Epithelial cell of esophagus (primary cell): Measurements from ENCODE around the gene DUOXA1.
"Not testable (repeated sequence)": the region's sequence is repeated elsewhere in the genome, so short reads cannot be mapped to it uniquely, and the experiment has no call there.

ENCODE experiments used
- DNase-seq: peaks from one replicate; pipeline ENCODE4 v3.0.0; 2010; ENCODE audit warnings: low read depth
- H3K4me3 ChIP-seq: 2 replicates; pipeline ENCODE4 v1.5.1; 2011; ENCODE audit warnings: mild to moderate bottlenecking, low read length, control low read depth
- TF ChIP-seq, protein P1 (sequence below): IDR thresholded peaks from 2 replicates; pipeline ENCODE4 v1.5.1; 2011; ENCODE audit warnings: low read depth, mild to moderate bottlenecking, low read length, control low read depth, inconsistent platforms; ENCODE audit not compliant: insufficient read depth; ENCODE audit errors: missing control alignments

DUOXA1 gene

DNA sequence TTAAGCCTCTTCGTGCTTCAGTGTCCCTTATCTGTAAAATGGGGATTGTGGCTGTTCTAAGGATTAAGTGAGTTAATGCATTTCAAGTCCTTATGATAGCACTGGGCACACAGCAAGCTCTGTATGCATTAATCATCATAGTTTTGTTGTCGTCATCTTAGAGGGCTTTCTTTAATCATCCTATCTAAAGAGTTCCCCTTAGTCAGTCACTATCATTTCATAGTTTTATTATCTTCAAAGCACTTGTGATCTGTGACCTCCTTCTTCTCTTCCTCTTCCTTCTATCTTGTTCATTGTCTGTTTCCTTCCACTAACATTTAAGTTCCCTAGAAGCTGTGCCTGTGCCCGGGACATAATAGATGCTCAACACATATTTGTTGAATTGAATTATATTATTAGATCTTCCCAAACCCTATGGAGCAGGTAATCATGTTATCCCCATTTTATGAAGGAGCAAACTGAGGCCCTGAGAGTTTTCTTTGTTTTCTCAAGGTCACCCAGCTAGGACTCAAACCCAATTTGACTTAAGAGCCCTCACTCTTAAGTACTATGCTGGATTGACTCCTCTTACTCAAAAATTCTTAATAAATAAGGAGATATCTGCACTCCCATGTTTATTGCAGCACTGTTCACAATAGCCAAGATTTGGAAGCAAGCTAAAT is 39.8 kb downstream of the DUOXA1 start:
- no peak for DNase-seq
- TF ChIP-seq, protein P1, sequence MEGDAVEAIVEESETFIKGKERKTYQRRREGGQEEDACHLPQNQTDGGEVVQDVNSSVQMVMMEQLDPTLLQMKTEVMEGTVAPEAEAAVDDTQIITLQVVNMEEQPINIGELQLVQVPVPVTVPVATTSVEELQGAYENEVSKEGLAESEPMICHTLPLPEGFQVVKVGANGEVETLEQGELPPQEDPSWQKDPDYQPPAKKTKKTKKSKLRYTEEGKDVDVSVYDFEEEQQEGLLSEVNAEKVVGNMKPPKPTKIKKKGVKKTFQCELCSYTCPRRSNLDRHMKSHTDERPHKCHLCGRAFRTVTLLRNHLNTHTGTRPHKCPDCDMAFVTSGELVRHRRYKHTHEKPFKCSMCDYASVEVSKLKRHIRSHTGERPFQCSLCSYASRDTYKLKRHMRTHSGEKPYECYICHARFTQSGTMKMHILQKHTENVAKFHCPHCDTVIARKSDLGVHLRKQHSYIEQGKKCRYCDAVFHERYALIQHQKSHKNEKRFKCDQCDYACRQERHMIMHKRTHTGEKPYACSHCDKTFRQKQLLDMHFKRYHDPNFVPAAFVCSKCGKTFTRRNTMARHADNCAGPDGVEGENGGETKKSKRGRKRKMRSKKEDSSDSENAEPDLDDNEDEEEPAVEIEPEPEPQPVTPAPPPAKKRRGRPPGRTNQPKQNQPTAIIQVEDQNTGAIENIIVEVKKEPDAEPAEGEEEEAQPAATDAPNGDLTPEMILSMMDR = no peak
- no peak overlapping the region for H3K4me3 ChIP-seq

GRCh38 chr15:45088801-45089711 is 40.6 kb downstream of the DUOXA1 start:
- H3K4me3 ChIP-seq = no peak overlapping the region
- DNase-seq = no peak
- TF ChIP-seq, protein P1 = no peak

GRCh38 chr15:45087513-45087912 is 42.2 kb downstream of the DUOXA1 start:
- TF ChIP-seq, protein P1 = no peak
- H3K4me3 ChIP-seq = no peak overlapping the region
- no peak for DNase-seq

- H3K4me3 ChIP-seq = no peak overlapping the region
- TF ChIP-seq, protein P1 = no peak
- DNase-seq = no peak
Observed at GRCh38 chr15:45084163-45084562, 45.5 kb downstream of the DUOXA1 start.

DNA sequence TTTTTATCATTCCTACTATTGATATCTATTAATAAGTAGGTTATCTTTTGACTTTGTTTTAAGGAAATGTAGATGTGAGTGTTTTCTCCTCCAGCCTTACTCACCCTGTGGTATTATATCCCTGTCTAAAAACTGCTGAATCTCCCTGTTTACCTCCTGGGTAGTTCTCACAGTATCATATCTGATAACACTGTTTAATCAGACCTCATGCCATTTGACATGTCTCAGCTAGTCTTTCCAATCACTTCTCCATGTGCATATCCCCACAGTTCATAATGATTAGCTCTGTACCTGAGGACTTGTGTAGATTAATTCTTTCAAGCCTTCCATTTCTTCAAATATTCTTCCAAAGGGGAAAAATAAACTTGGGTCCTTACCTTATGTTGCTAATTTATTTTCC is 46.5 kb downstream of the DUOXA1 start:
- peak; percentile 32 for DNase-seq
- TF ChIP-seq, protein P1 = no peak
- H3K4me3 ChIP-seq = no peak overlapping the region

GRCh38 chr15:45082412-45082811 is 47.3 kb downstream of the DUOXA1 start:
- DNase-seq, H3K4me3 ChIP-seq: not testable (repeated sequence)

GRCh38 chr15:45080593-45080992 is 49.1 kb downstream of the DUOXA1 start:
- not testable (repeated sequence) for H3K4me3 ChIP-seq, DNase-seq

GRCh38 chr15:45079628-45080246 is 49.9 kb downstream of the DUOXA1 start:
- not testable (repeated sequence) for H3K4me3 ChIP-seq, DNase-seq

GRCh38 chr15:45079201-45079600 is 50.5 kb downstream of the DUOXA1 start:
- not testable (repeated sequence) for DNase-seq, H3K4me3 ChIP-seq

DNA sequence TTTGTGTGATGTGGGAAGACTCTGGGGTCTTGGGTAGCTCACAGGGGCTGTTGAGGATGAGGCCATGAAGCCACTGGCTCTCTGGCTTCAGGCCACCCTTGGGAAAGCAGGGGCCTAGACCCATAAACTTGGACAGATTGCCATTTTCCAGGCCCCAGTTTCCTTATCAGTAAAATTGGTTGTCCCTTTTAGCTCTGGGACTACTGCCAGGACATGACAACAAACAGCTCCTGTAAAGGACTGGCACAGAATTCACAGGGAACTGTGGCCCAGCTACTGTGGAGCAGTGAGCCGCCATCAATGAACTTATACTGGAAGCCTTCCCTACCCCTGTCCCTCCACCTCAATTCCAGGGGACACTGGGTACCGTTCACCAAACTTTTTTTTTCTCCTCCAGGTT is 52.3 kb downstream of the DUOXA1 start:
- not testable (repeated sequence) for H3K4me3 ChIP-seq

GRCh38 chr15:45075440-45076320 is 54.0 kb downstream of the DUOXA1 start:
- DNase-seq, H3K4me3 ChIP-seq: not testable (repeated sequence)

More for the DNA sequence above, 52.3 kb downstream of the DUOXA1 start:
- not testable (repeated sequence) for DNase-seq
